ENCODE measurements around the gene AKAP7.
"Not testable (repeated sequence)": the region's sequence is repeated elsewhere in the genome, so short reads cannot be mapped to it uniquely, and the experiment has no call there.

The AKAP7 gene

DNA sequence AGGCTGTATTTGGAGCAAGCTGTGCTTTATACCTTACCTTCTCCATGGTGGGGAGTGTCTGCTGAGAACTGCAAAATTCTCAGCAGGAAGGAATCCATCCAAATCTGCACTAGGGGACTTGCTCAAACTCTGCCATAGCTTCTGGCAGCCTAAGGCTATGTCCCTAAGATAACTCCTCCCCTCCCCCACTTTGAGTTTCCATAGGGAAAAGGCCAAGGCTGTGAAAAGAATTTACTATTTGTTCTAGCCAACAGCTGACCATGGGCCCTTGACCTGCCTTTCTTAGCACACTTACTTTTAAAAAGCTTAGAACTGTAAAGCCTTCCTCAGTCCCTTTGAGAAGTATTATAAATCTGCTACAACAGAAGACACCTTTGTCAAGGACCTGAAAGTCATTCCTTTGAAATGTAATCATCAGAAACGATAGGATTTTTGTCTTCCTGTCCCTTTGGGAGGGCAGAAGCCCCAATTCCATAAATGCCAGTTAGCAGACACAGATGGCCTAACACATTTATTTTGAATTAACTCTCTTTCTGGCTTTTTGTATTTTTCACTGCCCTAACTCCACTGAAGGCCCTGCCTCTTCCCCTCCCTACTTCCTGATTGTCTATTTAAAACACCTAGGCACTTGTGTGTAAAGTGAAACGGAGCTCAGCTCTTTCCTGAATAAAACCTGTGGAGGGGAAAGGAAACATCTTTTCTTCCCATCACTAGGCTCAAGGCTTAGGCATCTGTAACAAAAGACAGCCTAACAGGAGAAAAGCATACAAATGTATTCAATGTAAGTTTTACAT lies 157.1 kb downstream of the AKAP7 start:
- TF ChIP-seq, protein P1, sequence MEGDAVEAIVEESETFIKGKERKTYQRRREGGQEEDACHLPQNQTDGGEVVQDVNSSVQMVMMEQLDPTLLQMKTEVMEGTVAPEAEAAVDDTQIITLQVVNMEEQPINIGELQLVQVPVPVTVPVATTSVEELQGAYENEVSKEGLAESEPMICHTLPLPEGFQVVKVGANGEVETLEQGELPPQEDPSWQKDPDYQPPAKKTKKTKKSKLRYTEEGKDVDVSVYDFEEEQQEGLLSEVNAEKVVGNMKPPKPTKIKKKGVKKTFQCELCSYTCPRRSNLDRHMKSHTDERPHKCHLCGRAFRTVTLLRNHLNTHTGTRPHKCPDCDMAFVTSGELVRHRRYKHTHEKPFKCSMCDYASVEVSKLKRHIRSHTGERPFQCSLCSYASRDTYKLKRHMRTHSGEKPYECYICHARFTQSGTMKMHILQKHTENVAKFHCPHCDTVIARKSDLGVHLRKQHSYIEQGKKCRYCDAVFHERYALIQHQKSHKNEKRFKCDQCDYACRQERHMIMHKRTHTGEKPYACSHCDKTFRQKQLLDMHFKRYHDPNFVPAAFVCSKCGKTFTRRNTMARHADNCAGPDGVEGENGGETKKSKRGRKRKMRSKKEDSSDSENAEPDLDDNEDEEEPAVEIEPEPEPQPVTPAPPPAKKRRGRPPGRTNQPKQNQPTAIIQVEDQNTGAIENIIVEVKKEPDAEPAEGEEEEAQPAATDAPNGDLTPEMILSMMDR (IDR thresholded peaks at IDR 0.05; ENCODE audit: unreplicated experiment in 3 of 3) = no peak
- Mint-ChIP-seq H3K4me3 (no peak overlapping the region), H3K9me3 (no peaks in the 10 kb centered on the region), H3K27ac (peak overlapping the region in 1 of 3 experiments; percentile 8), H3K36me3 (ENCODE audit: low read depth) (no peaks in the 10 kb centered on the region), H3K4me1 (peaks cover 5% of the 10 kb centered on the region), H3K27me3 (ENCODE audit: low read depth) (no peaks in the 10 kb centered on the region)

DNA sequence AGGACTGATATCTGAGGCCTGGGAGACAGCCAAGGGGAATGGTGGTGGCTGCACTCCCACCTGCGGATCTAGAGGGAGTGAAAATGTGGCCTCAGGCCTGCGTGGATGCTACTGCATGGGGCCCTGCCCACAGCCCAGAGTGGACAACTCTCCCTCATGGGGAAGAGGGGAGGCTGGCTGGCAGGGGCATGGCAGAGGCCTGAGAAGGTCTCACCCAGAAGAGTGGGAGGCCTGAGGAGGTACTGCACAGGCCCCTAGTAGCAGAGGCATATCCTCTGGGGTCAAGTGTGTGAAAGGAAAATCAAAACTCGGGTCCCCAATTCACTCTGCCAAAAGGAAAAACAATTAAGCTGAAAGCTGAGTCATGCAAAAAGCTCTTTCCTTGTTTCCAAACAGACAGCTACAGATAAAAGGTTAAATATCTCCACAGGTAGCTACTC lies 158.2 kb downstream of the AKAP7 start:
- Mint-ChIP-seq H3K36me3 (ENCODE audit: low read depth) (no peaks in the 10 kb centered on the region), H3K27ac (no peak overlapping the region), H3K4me3 (no peak overlapping the region), H3K9me3 (no peaks in the 10 kb centered on the region), H3K4me1 (peaks cover 5% of the 10 kb centered on the region), H3K27me3 (ENCODE audit: low read depth) (no peaks in the 10 kb centered on the region)
- TF ChIP-seq, protein P1 (IDR thresholded peaks at IDR 0.05; ENCODE audit: unreplicated experiment in 3 of 3) = no peak

DNA sequence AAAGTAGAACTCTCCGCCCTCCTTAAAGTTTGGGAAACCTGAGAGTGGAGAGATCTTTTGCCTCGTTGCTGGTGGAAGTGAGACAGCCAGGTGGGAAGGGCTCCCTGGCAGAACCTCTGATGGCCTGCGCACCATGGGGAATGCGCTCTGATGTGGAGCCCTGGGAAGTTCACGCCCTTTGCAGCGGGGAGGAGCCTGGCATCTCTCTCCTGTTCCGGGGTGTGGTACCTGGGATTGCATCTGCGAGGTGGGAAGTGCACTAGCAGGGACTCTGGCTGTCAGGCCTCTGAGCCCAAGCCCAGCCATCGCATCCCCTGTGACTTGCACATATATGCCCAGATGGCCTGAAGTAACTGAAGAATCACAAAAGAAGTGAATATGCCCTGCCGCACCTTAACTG lies 159.8 kb downstream of the AKAP7 start:
- no peaks in the 10 kb centered on the region for H3K36me3 Mint-ChIP-seq (ENCODE audit: low read depth)
- H3K4me1 Mint-ChIP-seq = peaks cover 11% of the 10 kb centered on the region
- TF ChIP-seq, protein P1 (IDR thresholded peaks at IDR 0.05; ENCODE audit: unreplicated experiment in 3 of 3) = no peak
- no peaks in the 10 kb centered on the region for H3K27me3 Mint-ChIP-seq (ENCODE audit: low read depth)
- no peaks in the 10 kb centered on the region for H3K9me3 Mint-ChIP-seq
- H3K4me3 Mint-ChIP-seq = no peak overlapping the region
- H3K27ac Mint-ChIP-seq = no peak overlapping the region

DNA sequence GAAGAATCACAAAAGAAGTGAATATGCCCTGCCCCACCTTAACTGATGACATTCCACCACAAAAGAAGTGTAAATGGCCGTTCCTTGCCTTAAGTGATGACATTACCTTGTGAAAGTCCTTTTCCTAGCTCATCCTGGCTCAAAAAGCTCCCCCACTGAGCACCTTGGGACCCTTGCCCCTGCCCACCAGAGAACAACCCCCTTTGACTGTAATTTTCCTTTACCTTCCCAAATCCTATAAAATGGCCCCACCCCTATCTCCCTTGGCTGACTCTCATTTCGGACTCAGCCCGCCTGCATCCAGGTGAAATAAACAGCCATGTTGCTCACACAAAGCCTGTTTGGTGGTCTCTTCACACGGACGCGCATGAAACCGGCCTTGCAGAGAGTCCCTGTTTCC lies 165.6 kb downstream of the AKAP7 start:
- not testable (repeated sequence) for H3K9me3 Mint-ChIP-seq; H3K4me3 Mint-ChIP-seq; H3K36me3 Mint-ChIP-seq (ENCODE audit: low read depth); H3K27ac Mint-ChIP-seq; H3K27me3 Mint-ChIP-seq (ENCODE audit: low read depth)
- peaks cover 13% of the 10 kb centered on the region for H3K4me1 Mint-ChIP-seq

DNA sequence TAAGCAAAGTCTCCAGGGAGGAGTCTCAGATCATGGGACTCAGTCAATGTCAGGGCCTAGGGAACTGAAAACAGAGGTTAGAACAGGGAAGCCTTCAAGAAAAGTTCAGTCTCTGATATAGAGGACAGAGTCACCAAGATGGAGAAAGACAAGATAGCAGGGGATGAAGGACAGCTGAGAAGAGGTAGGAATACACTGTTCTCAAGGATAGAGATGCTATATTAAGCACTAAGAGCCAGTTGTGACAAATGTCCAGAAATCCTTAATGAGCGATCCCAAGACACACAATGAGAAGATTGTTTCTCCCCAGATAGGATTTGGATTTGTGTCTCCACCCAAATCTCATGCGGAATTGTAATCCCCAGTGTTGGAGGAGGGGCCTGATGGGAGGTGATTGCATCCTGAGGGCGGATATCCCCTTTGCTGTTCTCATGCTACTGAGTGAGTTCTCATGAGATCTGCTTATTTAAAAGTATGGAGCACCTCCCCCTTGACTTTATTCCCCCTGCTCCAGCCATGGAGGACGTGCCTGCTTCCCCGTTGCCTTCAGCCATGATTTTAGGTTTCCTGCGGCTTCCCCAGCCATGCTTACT lies 168.2 kb downstream of the AKAP7 start:
- H3K36me3 Mint-ChIP-seq (ENCODE audit: low read depth) = no peaks in the 10 kb centered on the region
- no peak overlapping the region for H3K27ac Mint-ChIP-seq
- no peak overlapping the region for H3K4me3 Mint-ChIP-seq
- H3K27me3 Mint-ChIP-seq (ENCODE audit: low read depth) = peaks cover 3% of the 10 kb centered on the region
- H3K9me3 Mint-ChIP-seq = no peaks in the 10 kb centered on the region
- peaks cover 13% of the 10 kb centered on the region for H3K4me1 Mint-ChIP-seq
- TF ChIP-seq, protein P1 (IDR thresholded peaks at IDR 0.05; ENCODE audit: unreplicated experiment in 3 of 3) = no peak

DNA sequence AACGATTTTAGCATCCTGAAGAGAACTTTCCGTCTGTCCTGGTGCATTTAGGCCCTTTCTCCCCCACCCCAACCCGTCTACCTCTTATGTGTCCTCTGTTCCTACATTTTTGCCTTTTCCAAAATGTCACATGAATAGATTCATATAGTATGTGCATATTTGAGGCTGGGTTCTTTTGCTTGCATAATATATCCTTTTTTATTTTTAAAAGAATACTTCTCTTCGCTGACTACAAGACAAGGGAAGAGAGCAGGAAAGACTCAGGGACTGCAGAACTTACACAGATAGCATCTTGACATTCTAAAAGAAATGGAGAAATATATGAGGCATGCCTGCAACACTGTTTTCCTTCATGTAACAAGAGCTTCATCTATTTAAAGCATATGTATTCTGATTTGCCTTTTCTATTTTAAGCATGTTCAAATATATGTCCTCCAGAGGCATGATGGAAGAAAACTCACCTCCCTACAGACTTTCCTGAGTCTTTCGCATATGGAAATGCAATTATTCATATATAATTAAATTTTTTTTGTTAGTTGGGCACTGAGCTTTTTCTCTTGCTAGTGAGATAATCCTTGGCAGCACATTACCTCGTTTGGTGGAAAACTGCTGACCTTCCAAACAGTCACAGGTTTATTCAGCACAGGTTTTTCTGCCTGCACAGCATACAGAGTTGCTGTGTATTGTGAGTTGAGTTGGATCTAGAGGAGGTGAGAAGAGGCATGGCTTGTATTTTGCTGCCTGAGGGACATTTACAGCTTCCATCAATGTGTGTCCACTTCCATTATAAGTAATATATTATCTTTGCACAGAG lies 170.0 kb downstream of the AKAP7 start:
- Mint-ChIP-seq H3K9me3 (peaks cover 9% of the 10 kb centered on the region), H3K27ac (no peak overlapping the region), H3K4me1 (peaks cover 8% of the 10 kb centered on the region), H3K4me3 (no peak overlapping the region), H3K36me3 (ENCODE audit: low read depth) (no peaks in the 10 kb centered on the region), H3K27me3 (ENCODE audit: low read depth) (peaks cover 3% of the 10 kb centered on the region)
- TF ChIP-seq, protein P1 (IDR thresholded peaks at IDR 0.05; ENCODE audit: unreplicated experiment in 3 of 3) = no peak

Data from nephron (organoid).